ENCODE measurements around the gene GAB2.

The GAB2 gene

DNA sequence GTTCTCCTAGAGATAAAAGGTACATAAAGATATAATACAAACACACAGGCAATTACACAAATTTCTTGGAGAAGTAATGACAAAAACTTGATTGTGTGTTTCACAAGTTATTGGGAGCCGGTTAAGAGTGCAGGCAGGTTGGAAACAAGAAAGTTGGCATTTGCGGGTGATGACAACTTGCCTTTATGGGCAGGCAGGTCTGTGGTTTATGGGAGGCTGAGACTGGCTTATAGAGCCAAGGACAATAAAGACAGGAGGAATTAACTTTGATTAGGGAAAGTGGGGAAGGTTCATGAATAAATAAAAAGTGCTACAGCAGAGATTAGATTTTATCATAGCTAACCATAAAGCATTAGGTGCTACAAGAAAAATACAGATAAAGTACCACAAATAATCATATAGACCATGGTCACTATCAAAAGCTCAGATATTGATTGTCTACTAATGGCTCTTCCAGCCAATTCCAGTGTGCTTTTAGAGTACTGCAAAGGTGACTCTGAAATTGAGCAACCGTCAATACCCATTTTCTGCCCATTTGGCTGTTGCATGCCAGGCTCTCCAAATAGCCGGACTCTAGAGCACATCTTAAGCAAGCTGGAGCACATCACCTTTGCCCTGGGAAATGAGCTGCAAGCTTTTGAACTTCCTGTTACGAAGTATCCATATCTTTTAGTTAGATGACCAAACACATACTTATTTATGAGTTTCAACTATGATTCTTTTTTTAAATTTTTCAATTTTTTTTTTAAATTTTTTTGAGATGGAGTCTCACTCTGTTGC is 33.9 kb upstream of the GAB2 start:
- TF ChIP-seq POU2F2 (IDR thresholded peaks at IDR 0.05; ENCODE audit: low read depth, low read length) (no peak), SPI1 (IDR thresholded peaks at IDR 0.05; ENCODE audit: low read depth, low read length) (no peak), POLR2AphosphoS5 (IDR thresholded peaks at IDR 0.05; ENCODE audit: low read depth, low read length) (no peak), TAF1 (IDR thresholded peaks at IDR 0.05; ENCODE audit: low read depth, low read length) (no peak), PAX5 (IDR thresholded peaks at IDR 0.05; ENCODE audit: insufficient read depth, low read length, severe bottlenecking) (no peak), POLR2A (IDR thresholded peaks at IDR 0.05; ENCODE audit: low read depth, low read length) (no peak)
- DNase-seq (ENCODE audit: insufficient read length, low spot score), result no peak
- no peak for FAIRE-seq

DNA sequence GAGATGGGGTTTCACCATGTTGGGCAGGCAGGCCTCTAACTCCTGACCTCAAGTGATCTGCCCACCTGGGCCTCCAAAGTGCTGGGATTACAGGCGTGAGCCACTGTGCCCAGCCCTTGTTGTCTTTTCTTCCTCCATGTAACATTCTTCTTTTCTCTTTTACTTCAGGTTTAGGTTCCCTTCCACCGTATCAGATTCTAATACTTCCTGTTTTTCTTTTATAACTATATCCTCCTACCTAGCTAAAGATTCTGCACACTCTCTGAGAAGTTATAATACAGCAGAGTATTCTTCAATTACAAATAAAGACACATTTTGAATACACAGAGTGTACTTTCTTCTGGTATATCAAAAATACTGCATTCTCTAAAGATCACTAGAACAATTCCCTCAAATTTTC is 33.2 kb upstream of the GAB2 start:
- FAIRE-seq (no peak), DNase-seq (ENCODE audit: insufficient read length, low spot score) (no peak)
- TF ChIP-seq POLR2AphosphoS5 (IDR thresholded peaks at IDR 0.05; ENCODE audit: low read depth, low read length) (no peak), SPI1 (IDR thresholded peaks at IDR 0.05; ENCODE audit: low read depth, low read length) (no peak), PAX5 (IDR thresholded peaks at IDR 0.05; ENCODE audit: insufficient read depth, low read length, severe bottlenecking) (no peak), TAF1 (IDR thresholded peaks at IDR 0.05; ENCODE audit: low read depth, low read length) (no peak), POLR2A (IDR thresholded peaks at IDR 0.05; ENCODE audit: low read depth, low read length) (no peak), POU2F2 (IDR thresholded peaks at IDR 0.05; ENCODE audit: low read depth, low read length) (no peak)

DNA sequence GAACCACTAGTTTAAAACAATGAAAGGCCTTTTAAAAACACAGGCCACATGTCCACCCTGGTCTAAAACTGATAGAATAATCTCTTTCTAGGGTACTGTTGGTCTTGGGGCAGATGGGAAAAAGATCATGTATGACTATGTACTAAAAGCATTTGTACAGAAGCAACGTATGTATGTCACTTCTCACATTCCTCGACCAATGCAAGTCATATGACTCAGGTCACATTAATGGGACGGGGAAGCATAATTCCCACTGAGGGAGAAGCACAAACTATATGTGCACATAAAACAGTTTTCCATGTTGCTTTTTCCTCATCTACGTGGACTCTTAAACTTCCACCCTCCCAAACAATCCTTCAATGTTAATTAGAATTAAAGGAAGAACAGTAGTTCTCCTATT is 32.2 kb upstream of the GAB2 start:
- FAIRE-seq (no peak), DNase-seq (ENCODE audit: insufficient read length, low spot score) (no peak)
- TF ChIP-seq SPI1 (IDR thresholded peaks at IDR 0.05; ENCODE audit: low read depth, low read length), result no peak

DNA sequence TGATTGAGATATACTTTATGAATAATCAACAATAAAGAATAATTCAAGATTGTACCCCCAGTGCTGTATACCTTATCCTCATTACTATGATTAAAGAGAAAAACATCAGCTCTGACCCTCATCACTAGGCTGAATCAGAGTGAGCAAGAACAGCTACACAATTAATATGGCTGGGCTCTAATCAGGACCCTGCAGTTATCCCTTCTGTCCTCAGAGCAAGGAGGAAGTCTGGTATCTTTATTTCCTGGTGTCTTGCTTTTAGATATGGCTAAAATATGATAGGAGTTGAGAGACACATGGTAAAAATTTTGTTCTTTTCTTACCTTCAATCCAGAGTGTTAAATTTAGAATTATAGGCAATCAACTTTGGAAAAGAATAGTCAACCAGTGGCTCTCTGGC is 28.6 kb upstream of the GAB2 start:
- DNase-seq (ENCODE audit: insufficient read length, low spot score) (no peak), FAIRE-seq (no peak)
- TF ChIP-seq PAX5 (IDR thresholded peaks at IDR 0.05; ENCODE audit: insufficient read depth, low read length, severe bottlenecking) (no peak), SPI1 (IDR thresholded peaks at IDR 0.05; ENCODE audit: low read depth, low read length) (no peak), POLR2AphosphoS5 (IDR thresholded peaks at IDR 0.05; ENCODE audit: low read depth, low read length) (no peak), POLR2A (IDR thresholded peaks at IDR 0.05; ENCODE audit: low read depth, low read length) (no peak), TAF1 (IDR thresholded peaks at IDR 0.05; ENCODE audit: low read depth, low read length) (no peak), POU2F2 (IDR thresholded peaks at IDR 0.05; ENCODE audit: low read depth, low read length) (no peak)

DNA sequence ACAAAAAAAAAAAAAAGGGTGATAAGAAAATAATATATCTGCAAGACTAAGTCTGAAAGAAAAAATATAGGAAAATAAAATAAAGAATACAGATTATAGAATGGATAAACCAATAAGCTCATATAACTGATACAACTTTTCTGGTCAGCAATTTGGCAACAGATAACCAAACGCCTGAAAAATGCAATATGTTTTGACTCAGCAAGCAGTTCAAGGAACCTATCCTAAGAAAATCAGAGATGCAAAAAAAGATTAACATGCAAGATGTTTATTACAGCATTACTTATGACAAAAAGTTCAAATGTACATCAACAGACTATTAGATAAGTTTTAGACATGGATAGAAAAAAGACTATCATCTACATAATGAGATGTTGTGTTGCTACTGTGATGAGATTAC is 27.1 kb upstream of the GAB2 start:
- DNase-seq (ENCODE audit: insufficient read length, low spot score) (no peak), FAIRE-seq (no peak)
- TF ChIP-seq POLR2A (IDR thresholded peaks at IDR 0.05; ENCODE audit: low read depth, low read length) (no peak), POU2F2 (IDR thresholded peaks at IDR 0.05; ENCODE audit: low read depth, low read length) (no peak), SPI1 (IDR thresholded peaks at IDR 0.05; ENCODE audit: low read depth, low read length) (no peak), PAX5 (IDR thresholded peaks at IDR 0.05; ENCODE audit: insufficient read depth, low read length, severe bottlenecking) (no peak), TAF1 (IDR thresholded peaks at IDR 0.05; ENCODE audit: low read depth, low read length) (no peak), POLR2AphosphoS5 (IDR thresholded peaks at IDR 0.05; ENCODE audit: low read depth, low read length) (no peak)

DNA sequence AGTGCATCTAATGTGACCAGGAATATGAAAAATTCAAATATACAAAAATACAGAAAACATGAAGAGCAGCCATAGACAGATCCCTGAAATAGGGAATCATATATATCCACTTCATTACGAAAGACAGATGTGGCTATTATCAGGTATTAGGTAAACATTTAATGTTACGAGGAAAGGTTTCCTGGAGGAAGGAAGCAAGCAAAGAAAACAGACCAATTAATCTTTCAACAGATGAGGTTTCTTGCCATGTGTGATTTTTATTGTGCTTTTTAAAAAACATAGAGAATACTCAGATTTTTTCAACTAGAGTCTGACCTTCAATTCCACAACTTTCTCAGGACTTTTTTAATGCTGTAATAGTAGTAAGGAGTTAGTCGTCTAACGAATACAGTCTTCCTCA is 24.3 kb upstream of the GAB2 start:
- TF ChIP-seq POLR2A (IDR thresholded peaks at IDR 0.05; ENCODE audit: low read depth, low read length), result no peak
- TF ChIP-seq POU2F2 (IDR thresholded peaks at IDR 0.05; ENCODE audit: low read depth, low read length), result no peak
- no peak for TF ChIP-seq PAX5 (IDR thresholded peaks at IDR 0.05; ENCODE audit: insufficient read depth, low read length, severe bottlenecking)
- FAIRE-seq (no peak), DNase-seq (ENCODE audit: insufficient read length, low spot score) (no peak)

DNA sequence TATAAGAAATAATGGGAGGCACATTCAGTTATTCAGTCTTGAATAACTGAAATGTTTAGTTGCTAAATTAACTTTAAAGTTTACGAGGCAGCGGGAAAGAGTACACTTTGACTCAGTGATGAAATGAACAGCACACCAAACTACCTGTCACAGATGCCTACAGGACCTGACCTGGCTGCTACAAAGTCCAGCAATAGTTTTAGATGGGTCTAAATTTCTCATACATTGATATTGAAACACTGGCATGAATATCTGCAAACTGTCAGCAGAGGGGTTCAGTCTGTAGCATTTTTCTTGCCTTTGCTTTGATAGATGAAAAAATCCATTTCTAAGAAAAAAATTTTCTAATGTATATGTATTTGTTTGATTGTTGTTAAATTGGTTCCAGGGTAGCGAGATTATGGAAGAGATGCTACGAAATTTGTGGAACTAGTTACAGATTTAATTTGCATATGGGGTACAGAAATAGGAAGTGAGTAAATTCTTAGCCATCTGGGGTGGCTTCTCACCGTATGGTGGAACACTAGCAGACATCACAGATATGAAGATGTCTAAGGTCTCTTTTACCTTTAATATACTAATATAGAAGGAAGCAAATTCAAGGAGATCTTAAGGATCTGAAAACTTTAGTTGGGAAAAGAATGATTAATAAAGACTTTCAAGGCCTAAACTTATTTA is 20.8 kb upstream of the GAB2 start:
- FAIRE-seq, result peak; percentile 41
- no peak for DNase-seq (ENCODE audit: insufficient read length, low spot score)
- TF ChIP-seq TAF1 (IDR thresholded peaks at IDR 0.05; ENCODE audit: low read depth, low read length), result no peak
- TF ChIP-seq POLR2AphosphoS5 (IDR thresholded peaks at IDR 0.05; ENCODE audit: low read depth, low read length), result no peak
- peak; percentile 91 for TF ChIP-seq SPI1 (IDR thresholded peaks at IDR 0.05; ENCODE audit: low read depth, low read length)
- TF ChIP-seq POU2F2 (IDR thresholded peaks at IDR 0.05; ENCODE audit: low read depth, low read length), result peak; percentile 62; the same call in 1 of the 2 replicates
- TF ChIP-seq POLR2A (IDR thresholded peaks at IDR 0.05; ENCODE audit: low read depth, low read length), result no peak
- TF ChIP-seq PAX5 (IDR thresholded peaks at IDR 0.05; ENCODE audit: insufficient read depth, low read length, severe bottlenecking), result no peak

DNA sequence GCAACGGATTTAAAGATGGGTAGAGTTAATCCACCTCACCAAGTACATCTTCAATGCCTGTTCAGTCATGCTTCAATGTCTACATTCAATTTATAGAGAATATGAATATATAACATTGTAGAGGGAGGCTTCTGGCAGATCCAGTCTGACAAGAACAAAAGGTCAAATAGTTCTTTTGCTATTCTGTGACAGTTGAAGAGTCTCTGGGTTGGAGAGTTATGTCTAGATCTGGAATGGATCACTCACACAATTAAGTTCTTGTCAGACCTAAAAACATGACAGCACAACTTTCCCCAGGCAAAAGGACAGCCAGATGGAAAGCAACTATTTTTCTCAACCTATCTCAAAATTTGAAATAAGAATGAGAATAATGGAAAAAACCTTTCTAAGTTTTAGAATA is 15.3 kb upstream of the GAB2 start:
- no peak for FAIRE-seq

DNA sequence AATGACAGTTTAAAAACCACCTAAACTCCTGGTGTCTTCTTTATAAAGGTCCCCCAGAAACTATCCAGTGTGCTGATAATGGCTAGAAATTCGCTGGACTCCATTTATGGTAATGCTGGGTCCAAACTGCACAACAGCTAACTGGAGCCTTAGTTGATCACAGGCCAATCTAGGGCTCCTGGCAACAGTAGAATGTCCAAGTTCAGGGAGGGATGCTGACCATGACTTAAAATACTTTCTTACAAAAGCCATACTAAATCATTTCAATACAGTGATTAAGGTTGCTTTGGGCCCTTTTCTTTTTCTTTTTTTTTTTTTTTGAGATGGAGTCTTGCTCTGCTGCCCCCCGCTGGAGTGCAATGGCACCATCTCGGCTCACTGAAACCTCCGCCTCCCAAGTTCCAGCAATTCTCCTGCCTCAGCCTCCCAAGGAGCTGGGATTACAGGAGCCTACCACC is 14.5 kb upstream of the GAB2 start:
- no peak for DNase-seq (ENCODE audit: insufficient read length, low spot score)
- no peak for FAIRE-seq

More for the DNA sequence above, 15.3 kb upstream of the GAB2 start:
- DNase-seq (ENCODE audit: insufficient read length, low spot score), result no peak
- TF ChIP-seq POLR2A (IDR thresholded peaks at IDR 0.05; ENCODE audit: low read depth, low read length) (no peak), POU2F2 (IDR thresholded peaks at IDR 0.05; ENCODE audit: low read depth, low read length) (no peak), SPI1 (IDR thresholded peaks at IDR 0.05; ENCODE audit: low read depth, low read length) (no peak), PAX5 (IDR thresholded peaks at IDR 0.05; ENCODE audit: insufficient read depth, low read length, severe bottlenecking) (no peak), TAF1 (IDR thresholded peaks at IDR 0.05; ENCODE audit: low read depth, low read length) (no peak), POLR2AphosphoS5 (IDR thresholded peaks at IDR 0.05; ENCODE audit: low read depth, low read length) (no peak)

More for the DNA sequence above, 14.5 kb upstream of the GAB2 start:
- TF ChIP-seq TAF1 (IDR thresholded peaks at IDR 0.05; ENCODE audit: low read depth, low read length) (no peak), POLR2AphosphoS5 (IDR thresholded peaks at IDR 0.05; ENCODE audit: low read depth, low read length) (no peak), PAX5 (IDR thresholded peaks at IDR 0.05; ENCODE audit: insufficient read depth, low read length, severe bottlenecking) (no peak), SPI1 (IDR thresholded peaks at IDR 0.05; ENCODE audit: low read depth, low read length) (no peak), POU2F2 (IDR thresholded peaks at IDR 0.05; ENCODE audit: low read depth, low read length) (no peak), POLR2A (IDR thresholded peaks at IDR 0.05; ENCODE audit: low read depth, low read length) (no peak)
